CD1c-positive myeloid dendritic cell (primary cell): Measurements from ENCODE around the gene ABHD5.

Experiments used
- DNase-seq: peaks from one replicate; pipeline ENCODE4 v3.0.0-alpha.2; 2016; ENCODE audit errors: extremely low spot score

The ABHD5 gene

DNA sequence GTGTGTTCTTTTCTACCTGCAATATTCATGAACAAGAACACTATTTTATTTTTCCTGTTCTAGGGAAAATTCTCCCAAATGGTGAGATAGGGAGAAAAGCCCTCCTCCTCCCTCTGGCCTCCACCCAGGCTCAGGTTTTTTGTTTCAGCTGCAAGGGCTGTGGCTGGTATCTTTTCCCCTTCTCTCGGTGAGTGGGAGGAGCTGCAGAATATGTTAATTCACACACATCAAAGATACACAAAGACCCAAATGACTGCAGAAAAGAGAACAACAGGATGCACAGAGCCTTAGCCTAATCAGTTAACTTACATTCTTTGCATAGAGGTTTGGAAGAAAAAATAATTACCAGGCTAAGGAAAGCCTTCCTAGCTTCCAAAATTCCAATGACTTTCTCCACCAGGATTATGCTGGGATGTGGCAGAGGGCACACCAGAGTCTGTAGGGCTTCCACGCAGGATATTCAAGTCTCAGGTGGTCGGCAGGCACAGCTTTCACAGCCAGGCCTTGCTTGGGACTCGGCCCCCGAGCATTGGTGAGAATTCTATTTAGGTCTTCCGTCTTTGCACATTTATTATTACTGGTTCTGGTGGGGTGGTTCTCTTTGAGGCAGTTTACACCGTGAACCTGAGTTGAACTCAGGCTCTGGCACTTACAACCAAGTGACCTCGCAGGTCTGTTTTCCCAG, 64.9 kb downstream of the ABHD5 start:
- DNase-seq: no peak

DNA sequence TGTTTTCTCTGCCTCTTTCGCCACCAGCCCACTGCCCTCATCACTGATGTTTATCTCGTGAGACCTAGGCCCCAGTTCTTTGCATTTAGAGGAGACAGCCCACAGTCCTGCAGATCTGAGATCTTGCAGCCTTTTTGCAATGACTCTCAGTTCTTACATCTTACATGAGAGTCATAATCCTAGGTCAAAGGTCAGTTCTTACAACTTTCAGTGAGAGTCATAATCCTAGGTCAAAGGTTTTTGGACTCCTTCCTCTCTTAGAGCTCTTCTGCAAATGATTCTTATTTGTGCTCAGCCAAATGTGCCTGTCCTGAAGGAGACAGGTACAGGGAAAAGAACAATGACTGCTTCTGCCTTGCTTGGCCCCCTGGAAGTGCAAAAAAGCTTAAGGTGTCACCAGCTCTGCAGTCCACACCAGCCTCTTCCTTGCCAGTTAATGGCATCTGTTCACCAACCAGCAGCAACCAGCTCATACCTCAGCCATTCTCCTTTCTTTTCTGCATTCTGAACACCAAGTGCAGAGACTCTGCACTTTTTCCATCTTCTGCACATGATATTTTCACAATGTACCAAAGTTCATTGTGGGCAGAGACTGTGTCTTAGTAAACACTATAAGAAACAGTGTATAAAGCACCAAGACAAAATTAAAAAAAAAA, 67.1 kb downstream of the ABHD5 start:
- DNase-seq: peak; percentile 66

DNA sequence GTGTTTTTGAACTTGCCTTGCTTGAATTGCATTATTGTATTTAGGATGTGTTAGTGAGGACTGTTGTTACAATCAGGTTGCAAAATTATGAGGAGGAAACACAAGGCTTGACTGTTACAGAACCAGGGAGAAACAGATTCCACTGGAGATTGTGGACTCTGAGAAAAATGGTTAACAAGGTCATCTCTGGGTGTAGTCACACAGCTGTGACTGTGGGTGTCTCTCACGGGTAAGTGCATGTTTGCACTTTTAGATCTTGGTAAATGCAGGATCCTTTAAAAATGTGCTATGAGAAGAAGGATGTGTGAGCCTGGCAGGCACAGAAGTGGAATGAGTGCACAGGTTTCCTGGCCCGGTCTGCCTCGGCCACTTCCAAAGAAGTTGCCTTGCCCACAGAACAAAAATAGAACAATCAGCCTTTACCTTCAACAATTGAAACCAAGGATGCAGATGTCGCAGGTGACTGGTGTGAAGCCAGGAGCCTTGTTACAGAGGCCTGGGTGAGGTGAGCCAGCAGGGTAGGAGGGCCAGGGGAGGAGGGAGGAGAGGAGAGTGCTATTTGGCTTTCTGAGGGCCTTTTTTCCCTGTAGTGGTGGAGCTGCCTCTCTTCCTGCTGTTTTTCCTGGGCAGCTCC, 68.0 kb downstream of the ABHD5 start:
- no peak for DNase-seq

DNA sequence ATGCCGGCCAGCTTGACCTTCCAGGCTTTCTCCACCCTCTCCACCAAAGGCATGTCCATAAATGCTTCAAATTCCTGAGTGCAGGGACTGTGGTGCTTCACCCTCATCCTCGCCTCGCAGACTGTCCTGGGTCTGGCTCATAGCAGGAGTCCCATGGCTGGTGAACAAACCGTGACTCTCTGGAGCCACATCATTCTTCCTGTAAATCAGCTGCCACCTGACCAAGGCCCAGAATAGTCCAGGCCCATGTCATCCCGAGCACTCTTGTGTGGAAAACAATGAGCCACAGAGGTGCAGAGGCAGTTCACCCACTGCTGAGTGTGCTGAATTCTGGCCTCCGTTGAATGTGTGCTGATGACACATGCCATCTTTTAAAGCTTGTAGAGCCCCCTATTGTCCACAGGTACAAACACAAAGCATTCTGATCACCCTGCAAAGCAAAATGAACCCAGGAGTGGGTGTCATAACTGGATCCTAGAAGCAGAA, 68.6 kb downstream of the ABHD5 start:
- no peak for DNase-seq

DNA sequence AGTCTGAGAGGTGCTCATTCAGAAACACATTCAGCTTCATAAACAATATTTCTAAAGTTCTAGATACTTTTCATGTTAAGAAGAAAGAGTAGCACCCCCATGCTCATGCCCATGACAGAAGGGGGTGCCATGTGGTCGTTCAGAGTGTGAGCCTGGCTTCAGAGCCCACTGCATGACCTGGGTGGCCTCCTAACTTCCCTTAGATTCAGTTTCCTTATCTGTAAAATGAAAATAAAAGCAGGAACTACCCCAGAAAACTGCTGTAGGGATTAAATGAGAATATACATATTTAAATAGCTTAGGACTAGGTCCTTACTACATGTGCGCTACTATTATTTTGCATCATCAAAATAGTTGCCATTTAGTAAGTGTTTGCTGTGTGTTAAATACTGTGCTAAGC, 69.2 kb downstream of the ABHD5 start:
- DNase-seq: no peak

DNA sequence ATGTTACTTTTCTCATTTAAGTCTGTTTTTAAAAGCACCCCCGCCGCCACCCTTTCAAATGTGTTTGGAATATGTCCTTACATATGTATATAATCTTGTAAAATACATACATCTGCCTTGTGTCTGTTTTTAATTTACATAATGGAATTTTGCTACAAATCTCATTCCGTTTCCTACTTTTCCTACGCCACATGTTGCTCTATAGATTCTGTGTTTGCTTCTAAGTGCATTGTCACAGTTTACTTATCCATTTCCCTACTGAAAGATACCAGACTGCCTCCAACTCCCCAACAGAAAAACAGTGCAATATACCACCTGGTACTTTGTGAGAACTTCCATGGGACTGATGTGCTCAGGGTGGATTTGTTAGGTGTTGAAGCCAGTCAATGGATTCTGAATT, 70.2 kb downstream of the ABHD5 start:
- no peak for DNase-seq

DNA sequence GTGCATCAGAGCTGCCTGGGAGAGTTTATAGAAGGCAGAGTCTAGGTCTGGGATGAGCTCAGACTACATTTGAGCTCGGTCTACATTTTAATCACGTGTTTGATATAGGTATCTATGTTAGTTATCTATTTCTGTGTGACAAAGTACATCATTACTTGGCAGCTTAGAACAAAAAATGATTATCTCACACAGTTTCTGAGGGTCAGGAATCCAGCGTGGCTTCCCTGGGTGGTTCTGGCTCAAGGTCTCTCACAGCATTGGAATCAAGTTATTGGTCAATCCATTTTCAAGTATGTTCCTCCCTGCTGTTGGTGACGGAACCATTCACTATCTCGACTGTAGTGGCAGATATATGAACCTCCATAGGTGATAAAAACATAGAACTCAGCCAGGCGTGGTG, 71.7 kb downstream of the ABHD5 start:
- no peak for DNase-seq

DNA sequence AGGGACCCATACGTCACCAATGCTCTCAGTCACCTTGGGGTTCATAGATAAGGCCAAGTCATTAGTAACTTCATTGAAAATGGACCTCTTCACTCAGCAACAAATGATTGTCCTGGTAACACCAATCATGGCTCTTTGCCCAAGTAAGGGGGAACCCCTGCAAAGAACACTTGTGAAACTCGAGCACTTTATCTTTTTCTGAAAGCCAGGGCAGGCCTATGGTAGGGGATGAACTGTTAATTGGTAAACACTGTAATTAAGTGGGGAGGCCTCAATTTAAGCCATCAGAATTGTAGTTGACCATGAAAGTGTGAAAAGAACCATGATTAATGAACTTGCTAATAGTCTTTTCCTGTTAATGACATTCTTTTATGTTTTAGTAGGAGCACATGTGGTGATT, 73.3 kb downstream of the ABHD5 start:
- DNase-seq: no peak

DNA sequence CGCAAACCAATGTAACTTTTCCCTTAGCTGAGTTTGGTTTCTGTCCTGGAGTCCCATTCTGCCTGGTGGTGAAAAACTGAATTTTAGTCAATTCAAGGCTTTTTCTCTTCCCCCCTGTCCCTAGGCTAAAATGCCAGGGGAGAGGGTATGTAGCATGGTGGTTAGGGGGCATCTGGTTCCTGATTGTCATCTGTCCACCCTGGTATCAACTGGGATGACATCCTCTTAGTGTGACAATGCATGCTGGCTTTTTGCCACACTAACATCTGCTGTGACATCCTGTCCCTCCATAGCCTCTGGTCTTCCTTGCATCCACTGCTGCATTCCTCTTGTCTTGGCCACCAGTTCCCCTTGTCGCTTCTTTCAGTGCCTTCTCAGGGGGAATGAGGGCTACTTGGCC, 73.7 kb downstream of the ABHD5 start:
- no peak for DNase-seq

DNA sequence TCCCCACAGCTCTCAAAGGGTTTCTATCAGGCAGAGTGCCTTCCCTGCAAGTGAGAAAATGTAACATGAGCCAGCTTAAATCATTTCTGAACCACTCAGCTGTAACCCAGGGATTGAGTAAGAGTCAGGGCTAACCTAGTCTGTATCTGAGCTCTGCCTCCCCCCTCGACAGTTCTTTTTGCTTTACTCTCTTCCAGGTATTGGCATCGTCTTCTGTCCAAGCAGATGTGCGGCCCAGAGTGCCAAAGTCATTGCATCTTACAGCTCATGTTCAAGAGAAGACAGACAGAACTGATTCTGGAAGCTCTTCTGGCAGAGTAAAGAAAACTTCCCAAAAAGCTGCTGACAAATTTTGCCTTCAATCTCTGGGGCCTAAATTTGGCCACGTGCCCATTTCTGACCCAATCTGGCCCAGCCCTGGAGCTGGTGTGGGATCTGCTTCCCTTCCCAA, 74.8 kb downstream of the ABHD5 start:
- no peak for DNase-seq

DNA sequence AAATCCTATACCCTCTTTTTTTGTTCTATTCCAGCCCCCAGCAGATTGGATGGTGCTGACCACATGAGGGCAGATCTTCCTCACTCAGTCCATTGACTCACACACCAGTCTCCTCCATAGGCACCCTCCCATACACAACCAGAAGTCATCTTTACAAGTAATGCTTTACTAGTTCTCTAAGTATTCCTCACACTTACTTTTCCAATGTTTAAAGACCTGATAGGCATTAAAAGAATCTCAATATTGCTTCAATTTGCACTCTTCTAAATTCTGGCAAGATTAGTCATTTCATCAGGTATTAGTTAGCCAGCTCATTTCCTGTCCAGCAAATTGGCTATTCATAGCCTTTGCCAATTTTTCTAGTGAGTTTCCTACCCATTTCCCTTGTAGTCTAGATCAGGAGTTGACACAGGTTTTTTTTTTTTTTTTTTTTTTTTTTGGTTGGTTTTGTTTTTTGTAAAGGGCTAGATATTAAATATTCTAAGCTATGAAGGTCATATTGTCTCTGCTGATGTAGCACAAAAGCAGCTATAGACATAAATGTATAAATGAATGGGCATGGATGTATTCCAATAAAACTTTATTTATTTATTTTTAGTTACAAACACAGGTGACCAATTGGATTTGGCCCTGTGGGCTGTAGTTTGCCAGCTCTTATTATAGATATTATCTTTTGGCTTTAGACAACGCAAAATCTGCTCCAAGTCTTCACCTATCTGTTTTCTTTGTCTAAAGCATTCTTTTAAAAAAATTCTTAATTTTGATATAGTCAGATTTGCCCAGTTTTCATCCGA, 76.1 kb downstream of the ABHD5 start:
- DNase-seq: no peak

DNA sequence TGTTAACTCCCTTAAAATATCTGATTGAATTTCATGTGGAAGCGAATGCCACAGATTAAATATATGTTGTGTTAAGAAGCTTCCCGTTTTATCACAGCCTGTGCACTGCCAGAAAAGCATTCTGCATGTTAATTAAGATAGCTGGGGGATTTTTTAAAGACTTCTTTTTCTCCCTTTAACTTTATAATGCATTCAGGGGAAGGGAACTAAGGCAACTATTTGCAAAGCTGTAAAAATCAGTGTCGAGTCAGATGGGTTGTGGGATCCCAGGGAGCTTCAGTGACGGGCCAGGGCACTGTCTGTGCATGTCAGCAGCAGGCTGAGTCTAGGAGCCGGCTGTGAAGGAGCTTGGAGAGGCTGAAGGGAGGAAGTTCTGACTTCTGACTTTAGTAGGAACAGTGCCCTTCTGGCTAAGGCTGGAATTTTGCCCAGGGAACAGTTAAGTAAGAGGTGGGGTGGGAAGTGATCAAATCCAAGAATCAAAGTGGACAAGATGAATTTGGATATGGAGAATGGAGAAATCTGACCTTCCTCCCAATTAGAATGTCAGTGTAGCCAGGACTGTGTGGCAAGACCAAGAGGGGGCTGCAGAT, 77.7 kb downstream of the ABHD5 start:
- peak; percentile 22 for DNase-seq

DNA sequence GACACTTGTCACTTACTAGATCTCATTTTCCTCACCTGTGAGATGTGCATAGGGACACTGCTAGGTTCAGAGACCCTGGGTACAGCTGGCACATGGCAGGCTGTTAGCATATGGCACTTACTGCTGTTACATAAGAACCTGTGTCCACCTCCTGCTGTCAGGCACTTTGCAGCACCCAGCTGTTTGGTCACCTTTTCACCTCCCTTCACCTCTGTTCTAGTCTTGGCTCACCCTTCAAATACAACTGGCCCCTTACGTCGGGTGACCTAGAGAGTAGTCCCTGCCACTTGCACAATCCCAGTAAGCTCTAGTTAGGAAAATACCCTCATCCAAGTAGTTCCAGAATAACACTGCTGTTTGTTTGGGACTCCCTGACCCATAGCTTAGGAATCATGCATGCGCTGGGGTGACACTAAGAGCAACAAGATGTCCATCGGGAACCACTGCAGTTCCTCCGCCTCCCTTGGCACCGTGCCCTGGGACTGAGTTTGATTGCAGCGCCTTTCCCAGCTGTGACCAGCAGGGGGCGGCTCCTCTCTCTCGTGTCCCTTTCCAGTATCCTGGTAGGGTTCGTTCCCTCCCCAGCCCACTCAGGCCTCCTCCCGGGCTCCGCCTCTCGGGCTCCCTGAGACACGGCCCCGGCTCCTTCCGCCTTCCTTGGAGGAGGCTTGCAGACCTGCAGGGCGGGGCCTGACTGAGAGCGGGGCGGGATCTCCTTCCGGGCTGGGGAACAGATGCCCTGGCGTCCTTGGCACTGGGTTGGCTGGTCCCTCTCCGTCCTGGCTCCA, 78.6 kb downstream of the ABHD5 start:
- peak; percentile 97 for DNase-seq

DNA sequence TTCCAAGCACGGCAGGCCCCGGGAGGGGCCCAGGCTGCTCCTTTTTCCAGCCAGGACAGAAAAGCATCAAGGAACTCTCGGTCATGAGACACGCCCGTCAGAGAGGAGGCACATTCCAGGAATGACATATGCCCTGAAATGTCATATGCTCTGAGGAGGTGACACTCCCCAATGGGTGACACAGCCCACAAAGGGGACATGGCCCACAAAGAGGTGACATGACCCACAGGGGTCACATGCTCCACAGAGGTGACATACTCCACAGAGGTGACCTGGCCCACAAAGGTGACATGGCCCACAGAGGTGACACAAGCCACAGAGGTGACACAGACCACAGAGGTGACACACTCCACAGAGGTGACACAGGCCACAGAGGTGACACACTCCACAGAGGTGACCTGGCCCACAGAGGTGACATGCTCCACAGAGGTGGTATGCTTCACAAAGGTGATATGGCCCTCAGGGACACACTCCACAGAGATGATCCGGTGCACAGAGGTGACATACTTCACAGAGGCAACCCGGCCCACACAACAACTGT, 79.2 kb downstream of the ABHD5 start:
- DNase-seq: no peak

DNA sequence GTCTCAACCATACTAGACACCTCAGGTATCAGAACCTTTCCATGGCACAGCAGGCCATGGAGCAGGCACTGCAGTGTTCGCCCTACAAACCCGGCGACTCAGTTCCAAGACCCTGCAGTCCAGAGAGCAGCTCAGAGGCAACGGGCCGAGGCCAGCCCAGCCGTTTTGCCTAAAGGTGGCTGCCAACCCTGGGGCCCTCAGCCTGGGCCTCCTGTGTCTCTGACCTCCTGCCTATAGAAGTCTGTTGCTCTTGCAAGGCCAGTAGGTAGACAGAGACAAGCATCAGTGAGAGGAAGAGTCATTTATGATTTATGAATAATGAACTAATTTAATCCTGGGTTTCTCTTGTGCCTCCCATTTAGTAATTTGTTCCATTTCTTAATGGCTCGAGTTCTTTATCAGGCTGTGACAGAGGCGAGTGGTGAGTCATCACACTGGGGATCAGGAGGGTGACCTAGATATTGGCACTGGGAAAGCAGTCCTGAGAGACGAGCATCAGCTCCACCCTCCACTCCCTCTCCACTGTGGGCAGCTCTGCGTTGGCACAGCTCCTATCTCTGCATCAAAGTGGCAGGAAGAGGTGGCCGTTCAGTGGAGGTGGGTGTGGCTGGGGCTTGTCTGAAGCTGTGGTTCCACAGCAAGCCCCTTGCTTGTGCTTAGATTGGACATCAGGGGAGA, 79.8 kb downstream of the ABHD5 start:
- DNase-seq: peak; percentile 65

DNA sequence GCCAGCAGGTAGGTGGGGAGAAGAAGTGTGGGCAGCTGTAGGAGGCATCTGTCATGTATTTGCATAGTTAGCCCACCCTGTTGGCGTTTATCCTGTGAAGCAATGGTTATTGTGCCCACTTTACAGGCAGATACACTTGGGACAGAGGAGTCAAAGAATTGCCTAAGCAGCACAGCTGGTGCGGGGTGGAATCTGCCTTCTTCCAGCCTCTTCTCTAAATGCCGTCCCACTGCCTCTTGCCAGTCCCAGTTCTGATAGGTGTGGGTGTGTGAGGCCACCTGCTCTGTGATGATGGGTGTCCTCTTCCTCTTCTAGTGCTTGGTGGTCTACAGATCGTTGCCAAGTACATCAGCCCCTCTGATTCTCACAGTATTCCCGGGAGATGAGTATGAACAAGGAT, 80.9 kb downstream of the ABHD5 start:
- no peak for DNase-seq

DNA sequence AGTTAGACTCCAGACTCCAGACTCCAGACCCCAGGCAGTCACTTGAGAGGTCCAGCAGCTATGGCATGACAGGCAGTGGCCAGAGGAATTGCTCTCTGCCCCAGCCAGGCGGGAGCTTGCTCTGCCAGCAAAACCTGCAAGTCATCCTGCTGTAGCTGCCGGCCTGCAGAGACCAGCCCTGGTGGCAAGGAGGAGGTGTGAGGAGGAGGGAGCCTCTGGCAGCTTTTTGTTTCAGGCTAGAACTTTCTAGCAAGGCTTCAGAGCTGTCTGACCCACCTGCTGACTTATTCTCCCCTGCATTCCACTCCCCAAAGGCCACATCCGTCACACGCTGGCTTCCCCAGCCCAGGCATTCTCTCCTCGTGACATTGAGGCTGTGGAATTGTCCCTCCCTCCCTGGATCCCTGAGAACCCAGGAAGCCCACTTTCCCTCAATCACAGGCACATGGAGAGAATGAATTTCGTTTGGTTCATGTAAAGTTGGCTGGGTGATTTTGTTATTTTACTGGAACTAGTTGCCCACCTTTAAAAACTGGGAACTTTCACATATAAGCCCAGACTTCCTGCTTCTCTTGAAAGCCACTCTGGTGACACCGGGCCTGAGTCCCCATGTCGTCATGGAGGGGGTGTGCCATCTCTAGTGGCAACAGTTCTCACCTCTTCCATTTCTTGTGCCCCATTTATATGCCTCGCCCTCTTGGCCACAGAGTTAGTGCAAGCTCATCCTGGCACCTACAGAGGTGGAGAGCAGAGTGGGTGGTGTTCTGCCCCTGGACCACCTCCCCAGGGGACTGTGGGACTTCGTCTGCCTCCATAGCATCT, 82.7 kb downstream of the ABHD5 start:
- peak; percentile 64 for DNase-seq

DNA sequence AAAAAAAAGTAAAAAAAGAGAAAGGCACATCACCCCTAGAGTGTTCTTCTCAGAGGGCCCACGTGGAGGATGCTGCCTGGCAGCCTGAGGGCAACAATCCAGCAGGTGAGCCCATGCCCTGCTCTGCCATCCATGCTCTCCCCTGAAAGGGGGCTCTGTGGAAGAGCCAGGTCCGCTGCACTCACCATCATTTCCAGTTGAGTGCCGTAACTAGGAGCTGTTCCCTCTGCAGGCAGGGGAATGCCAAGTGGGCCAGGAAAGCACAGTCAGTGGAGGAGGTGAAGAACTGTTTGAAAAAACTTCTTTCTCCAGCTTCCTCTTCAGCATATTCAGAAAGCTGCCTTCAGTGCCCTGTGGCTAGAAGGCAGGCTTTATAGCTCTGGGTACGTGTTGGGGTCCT, 84.1 kb downstream of the ABHD5 start:
- DNase-seq: no peak

DNA sequence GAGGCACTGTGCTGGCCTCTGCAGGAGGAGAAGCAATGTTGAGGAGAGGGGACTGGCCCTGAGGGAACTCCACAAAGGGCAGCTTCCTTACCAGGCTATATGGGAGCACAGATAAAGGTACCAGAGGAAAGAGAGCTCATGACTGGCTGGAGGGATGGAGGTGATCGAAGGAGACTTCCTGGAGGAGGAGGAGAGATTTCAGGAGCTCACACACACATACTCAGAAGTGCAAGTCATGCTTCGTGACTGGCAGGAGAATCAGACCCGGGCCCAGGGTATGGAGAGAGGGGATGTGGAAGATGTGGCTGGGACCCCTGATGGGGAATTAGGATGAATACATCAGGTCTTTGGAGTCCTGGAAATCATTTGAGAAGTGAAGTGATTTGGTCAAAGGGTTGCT, 85.4 kb downstream of the ABHD5 start:
- DNase-seq: no peak
